Measurements from ENCODE around the gene ZNF385B.

- TF ChIP-seq, protein P1, sequence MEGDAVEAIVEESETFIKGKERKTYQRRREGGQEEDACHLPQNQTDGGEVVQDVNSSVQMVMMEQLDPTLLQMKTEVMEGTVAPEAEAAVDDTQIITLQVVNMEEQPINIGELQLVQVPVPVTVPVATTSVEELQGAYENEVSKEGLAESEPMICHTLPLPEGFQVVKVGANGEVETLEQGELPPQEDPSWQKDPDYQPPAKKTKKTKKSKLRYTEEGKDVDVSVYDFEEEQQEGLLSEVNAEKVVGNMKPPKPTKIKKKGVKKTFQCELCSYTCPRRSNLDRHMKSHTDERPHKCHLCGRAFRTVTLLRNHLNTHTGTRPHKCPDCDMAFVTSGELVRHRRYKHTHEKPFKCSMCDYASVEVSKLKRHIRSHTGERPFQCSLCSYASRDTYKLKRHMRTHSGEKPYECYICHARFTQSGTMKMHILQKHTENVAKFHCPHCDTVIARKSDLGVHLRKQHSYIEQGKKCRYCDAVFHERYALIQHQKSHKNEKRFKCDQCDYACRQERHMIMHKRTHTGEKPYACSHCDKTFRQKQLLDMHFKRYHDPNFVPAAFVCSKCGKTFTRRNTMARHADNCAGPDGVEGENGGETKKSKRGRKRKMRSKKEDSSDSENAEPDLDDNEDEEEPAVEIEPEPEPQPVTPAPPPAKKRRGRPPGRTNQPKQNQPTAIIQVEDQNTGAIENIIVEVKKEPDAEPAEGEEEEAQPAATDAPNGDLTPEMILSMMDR (tag by site-specific recombination; IDR thresholded peaks at IDR 0.05), result no peak
- no peak for TF ChIP-seq KLF7 (tag by site-specific recombination; IDR thresholded peaks at IDR 0.05; ENCODE audit: borderline replicate concordance)
- TF ChIP-seq ZSCAN30 (tag by site-specific recombination; IDR thresholded peaks at IDR 0.05), result no peak
- TF ChIP-seq ZNF266 (tag by site-specific recombination; IDR thresholded peaks at IDR 0.05; ENCODE audit: low read depth), result no peak
Observed at GRCh38 chr2:179785902-179786301, 75.5 kb downstream of the ZNF385B start.
